ENCODE data around the gene METTL26.

The METTL26 gene

GRCh38 chr16:648071-648780 is 12.1 kb upstream of the METTL26 start:
- TF ChIP-seq EP300 (IDR thresholded peaks at IDR 0.05; ENCODE audit: borderline replicate concordance) (no peak), RAD21 (IDR thresholded peaks at IDR 0.05; ENCODE audit: low read depth) (peak; percentile 30; the same call in 1 of the 2 replicates), MAX (IDR thresholded peaks at IDR 0.05) (peak; percentile 50), YY1 (IDR thresholded peaks at IDR 0.05; ENCODE audit: low read depth) (peak; percentile 76), NFIC (IDR thresholded peaks at IDR 0.05) (peak; percentile 63)

- TF ChIP-seq TEAD4 (IDR thresholded peaks at IDR 0.05) (no peak), FOXM1 (IDR thresholded peaks at IDR 0.05; ENCODE audit: borderline replicate concordance, low read depth) (no peak), EGR1 (IDR thresholded peaks at IDR 0.05) (no peak), ZBTB7A (IDR thresholded peaks at IDR 0.05; ENCODE audit: low read depth) (no peak), RAD21 (IDR thresholded peaks at IDR 0.05; ENCODE audit: low read depth) (no peak), MAX (IDR thresholded peaks at IDR 0.05) (no peak), CEBPB (IDR thresholded peaks at IDR 0.05) (no peak), EP300 (IDR thresholded peaks at IDR 0.05; ENCODE audit: borderline replicate concordance) (no peak), YY1 (IDR thresholded peaks at IDR 0.05; ENCODE audit: low read depth) (no peak), REST (IDR thresholded peaks at IDR 0.05; ENCODE audit: low read depth) (no peak), CREB1 (IDR thresholded peaks at IDR 0.05; ENCODE audit: low read depth) (no peak), TCF12 (IDR thresholded peaks at IDR 0.05; ENCODE audit: low read depth) (no peak), NFIC (IDR thresholded peaks at IDR 0.05) (no peak)
Observed at GRCh38 chr16:647173-647902, 11.2 kb upstream of the METTL26 start.

GRCh38 chr16:646679-647172 is 10.6 kb upstream of the METTL26 start:
- TF ChIP-seq MAX (IDR thresholded peaks at IDR 0.05) (no peak), CREB1 (IDR thresholded peaks at IDR 0.05; ENCODE audit: low read depth) (no peak), TAF1 (IDR thresholded peaks at IDR 0.05; ENCODE audit: low read depth) (no peak), CEBPB (IDR thresholded peaks at IDR 0.05) (no peak), FOXM1 (IDR thresholded peaks at IDR 0.05; ENCODE audit: borderline replicate concordance, low read depth) (no peak), NFIC (IDR thresholded peaks at IDR 0.05) (no peak), EGR1 (IDR thresholded peaks at IDR 0.05) (no peak)

- TF ChIP-seq USF1 (IDR thresholded peaks at IDR 0.05) = no peak
- TF ChIP-seq REST (IDR thresholded peaks at IDR 0.05; ENCODE audit: low read depth) = no peak
- TF ChIP-seq CEBPB (IDR thresholded peaks at IDR 0.05) = no peak; the same call in 1 of the 2 replicates
- no peak for TF ChIP-seq FOXM1 (IDR thresholded peaks at IDR 0.05; ENCODE audit: borderline replicate concordance, low read depth)
- TF ChIP-seq TEAD4 (IDR thresholded peaks at IDR 0.05) = no peak
- TF ChIP-seq EP300 (IDR thresholded peaks at IDR 0.05; ENCODE audit: borderline replicate concordance) = no peak
- no peak for TF ChIP-seq ZBTB7A (IDR thresholded peaks at IDR 0.05; ENCODE audit: low read depth)
- no peak for TF ChIP-seq RAD21 (IDR thresholded peaks at IDR 0.05; ENCODE audit: low read depth)
- TF ChIP-seq TAF1 (IDR thresholded peaks at IDR 0.05; ENCODE audit: low read depth) = no peak
- TF ChIP-seq NFIC (IDR thresholded peaks at IDR 0.05) = no peak
- TF ChIP-seq TCF12 (IDR thresholded peaks at IDR 0.05; ENCODE audit: low read depth) = no peak
- no peak for TF ChIP-seq CREB1 (IDR thresholded peaks at IDR 0.05; ENCODE audit: low read depth)
- no peak for TF ChIP-seq EGR1 (IDR thresholded peaks at IDR 0.05)
- TF ChIP-seq MAX (IDR thresholded peaks at IDR 0.05) = no peak
- TF ChIP-seq YY1 (IDR thresholded peaks at IDR 0.05; ENCODE audit: low read depth) = no peak
Observed at GRCh38 chr16:645852-646678, 10.0 kb upstream of the METTL26 start.

GRCh38 chr16:644556-644955 is 8.5 kb upstream of the METTL26 start:
- TF ChIP-seq CREB1 (IDR thresholded peaks at IDR 0.05; ENCODE audit: low read depth) (no peak), REST (IDR thresholded peaks at IDR 0.05; ENCODE audit: low read depth) (no peak), EGR1 (IDR thresholded peaks at IDR 0.05) (no peak), TEAD4 (IDR thresholded peaks at IDR 0.05) (no peak), RAD21 (IDR thresholded peaks at IDR 0.05; ENCODE audit: low read depth) (no peak), CEBPB (IDR thresholded peaks at IDR 0.05) (no peak), FOXM1 (IDR thresholded peaks at IDR 0.05; ENCODE audit: borderline replicate concordance, low read depth) (no peak), TAF1 (IDR thresholded peaks at IDR 0.05; ENCODE audit: low read depth) (no peak), USF1 (IDR thresholded peaks at IDR 0.05) (no peak), TCF12 (IDR thresholded peaks at IDR 0.05; ENCODE audit: low read depth) (no peak), NFIC (IDR thresholded peaks at IDR 0.05) (no peak), MAX (IDR thresholded peaks at IDR 0.05) (no peak), YY1 (IDR thresholded peaks at IDR 0.05; ENCODE audit: low read depth) (no peak), EP300 (IDR thresholded peaks at IDR 0.05; ENCODE audit: borderline replicate concordance) (no peak), ZBTB7A (IDR thresholded peaks at IDR 0.05; ENCODE audit: low read depth) (no peak)
